BLaER1 treated with 17β-estradiol and CSF1 and Interleukin-3, amounts not matched to agents 10 nM and 100 nM (cell line): ENCODE results near the gene SCUBE2.
"Not testable (repeated sequence)": the region's sequence is repeated elsewhere in the genome, so short reads cannot be mapped to it uniquely, and the experiment has no call there.

Experiments used
- H3K27ac ChIP-seq, 11 experiments: shearing (Covaris generic); formaldehyde crosslinking; 2 replicates each; pipeline ENCODE4 v1.8.1; 2022
- H3K27me3 ChIP-seq, 11 experiments: shearing (Covaris generic); formaldehyde crosslinking; 2 replicates each; pipeline ENCODE4 v1.8.1; 2022
- H3K36me3 ChIP-seq, 11 experiments: shearing (Covaris generic); formaldehyde crosslinking; 2 replicates each; pipeline ENCODE4 v1.8.1; 2022
- H3K4me1 ChIP-seq, 10 experiments: shearing (Covaris generic); formaldehyde crosslinking; 2 replicates each; pipeline ENCODE4 v1.8.1; 2022
- H3K4me2 ChIP-seq, 11 experiments: shearing (Covaris generic); formaldehyde crosslinking; 2 replicates each; pipeline ENCODE4 v1.8.1; 2022
- H3K4me3 ChIP-seq, 10 experiments: shearing (Covaris generic); formaldehyde crosslinking; 2 replicates each; pipeline ENCODE4 v1.8.1; 2022
- H3K9ac ChIP-seq, 11 experiments: shearing (Covaris generic); formaldehyde crosslinking; 2 replicates each; pipeline ENCODE4 v1.8.1; 2022
- H3K9me3 ChIP-seq, 11 experiments: shearing (Covaris generic); formaldehyde crosslinking; replicated peaks in 1 of 11; 2 replicates each; pipeline ENCODE4 v1.8.1; 2022
- H4K20me1 ChIP-seq, 11 experiments: shearing (Covaris generic); formaldehyde crosslinking; 2 replicates each; pipeline ENCODE4 v1.8.1; 2022
- Cebpa-rat ChIP-seq, 11 experiments: shearing (Covaris generic); IDR thresholded peaks; 2 replicates each; pipeline ENCODE4 v1.8.1; 2022

Gene SCUBE2

GRCh38 chr11:8980485-8980884 is 110.9 kb downstream of the SCUBE2 start:
- H3K36me3 ChIP-seq: no peaks in the 10 kb centered on the region
- H3K4me3 ChIP-seq: no peak overlapping the region
- H3K4me2 ChIP-seq: no peak overlapping the region
- no peaks in the 10 kb centered on the region for H3K4me1 ChIP-seq
- TF ChIP-seq Cebpa-rat (IDR thresholded peaks at IDR 0.05): no peak
- no peak overlapping the region for H3K9ac ChIP-seq
- H3K27me3 ChIP-seq: no peaks in the 10 kb centered on the region
- H3K27ac ChIP-seq: no peak overlapping the region
- peaks cover 0 to 5% (median 0%) of the 10 kb centered on the region in 11 experiments; a peak in 3 of 22 replicates for H3K9me3 ChIP-seq
- no peaks in the 10 kb centered on the region for H4K20me1 ChIP-seq

GRCh38 chr11:8979365-8979764 is 112.0 kb downstream of the SCUBE2 start:
- not testable (repeated sequence) for H3K9me3 ChIP-seq, H3K4me1 ChIP-seq, H4K20me1 ChIP-seq, H3K27ac ChIP-seq, H3K27me3 ChIP-seq, H3K9ac ChIP-seq, H3K4me3 ChIP-seq, H3K36me3 ChIP-seq, H3K4me2 ChIP-seq

GRCh38 chr11:8973121-8973520 is 118.3 kb downstream of the SCUBE2 start:
- Histone ChIP-seq H3K9ac (no peak overlapping the region), H3K27ac (no peak overlapping the region), H3K27me3 (no peaks in the 10 kb centered on the region), H4K20me1 (no peaks in the 10 kb centered on the region), H3K9me3 (peaks cover 0 to 5% (median 0%) of the 10 kb centered on the region in 11 experiments; a peak in 3 of 22 replicates), H3K36me3 (no peaks in the 10 kb centered on the region), H3K4me3 (no peak overlapping the region), H3K4me2 (peak overlapping the region in 1 of 11 experiments; percentile 26; a peak in 1 of 22 replicates), H3K4me1 (peaks cover 0 to 9% (median 0%) of the 10 kb centered on the region in 10 experiments; a peak in 2 of 20 replicates)
- TF ChIP-seq Cebpa-rat (IDR thresholded peaks at IDR 0.05): no peak

GRCh38 chr11:8971924-8972316 is 119.5 kb downstream of the SCUBE2 start:
- TF ChIP-seq Cebpa-rat (IDR thresholded peaks at IDR 0.05): no peak

GRCh38 chr11:8971196-8971923 is 120.0 kb downstream of the SCUBE2 start:
- Histone ChIP-seq H3K36me3 (no peaks in the 10 kb centered on the region), H3K27me3 (no peaks in the 10 kb centered on the region), H3K9me3 (no peaks in the 10 kb centered on the region; a peak in 1 of 22 replicates), H4K20me1 (no peaks in the 10 kb centered on the region), H3K27ac (no peak overlapping the region), H3K4me3 (no peak overlapping the region), H3K9ac (no peak overlapping the region), H3K4me1 (peaks cover 0 to 24% (median 5%) of the 10 kb centered on the region in 10 experiments; a peak in 8 of 20 replicates), H3K4me2 (no peak overlapping the region)
- TF ChIP-seq Cebpa-rat (IDR thresholded peaks at IDR 0.05): no peak

More at GRCh38 chr11:8971924-8972316, 119.5 kb downstream of the SCUBE2 start:
- Histone ChIP-seq H3K9ac (no peak overlapping the region), H3K4me3 (no peak overlapping the region), H3K9me3 (peaks cover 0 to 4% (median 0%) of the 10 kb centered on the region in 11 experiments; a peak in 3 of 22 replicates), H3K4me1 (peaks cover 0 to 18% (median 5%) of the 10 kb centered on the region in 10 experiments; a peak in 8 of 20 replicates), H4K20me1 (no peaks in the 10 kb centered on the region), H3K4me2 (no peak overlapping the region), H3K27me3 (no peaks in the 10 kb centered on the region), H3K27ac (no peak overlapping the region), H3K36me3 (no peaks in the 10 kb centered on the region)
